Bronchial epithelial cell (primary cell): ENCODE measurements around the gene PAPPA2. TPM values are rescaled to one million over a fixed set of nuclear protein-coding genes. Genes with fewer than 3 reads are reported as not detected.

Experiments
- DNase-seq: peaks from one replicate; pipeline ENCODE4 v3.0.0-alpha.2; 2010; ENCODE audit warnings: low read depth
- FAIRE-seq: peaks from 2 replicates; lab custom pipeline; 2011; peaks lifted over from hg19 to GRCh38; lab: Jason Lieb, UNC
- H3K27me3 ChIP-seq: 2 replicates; pipeline ENCODE4 v1.5.1; 2011; ENCODE audit warnings: low read length; ENCODE audit not compliant: control insufficient read depth, insufficient read depth
- H3K36me3 ChIP-seq: 2 replicates; pipeline ENCODE4 v1.5.1; 2011; ENCODE audit warnings: low read length; ENCODE audit not compliant: control insufficient read depth, insufficient read depth
- H3K4me3 ChIP-seq: 2 replicates; pipeline ENCODE4 v1.5.1; 2011; ENCODE audit warnings: mild to moderate bottlenecking, low read depth, low read length, control low read depth
- CTCF ChIP-seq: IDR thresholded peaks from 2 replicates; pipeline ENCODE4 v1.5.1; 2011; ENCODE audit warnings: mild to moderate bottlenecking, moderate library complexity, low read length, control low read depth, inconsistent platforms; ENCODE audit not compliant: insufficient read depth, severe bottlenecking
- total RNA-seq: library from RNA; depleted of rRNA; stranded (reverse); fragments of >200 nt; gene quantifications from 2 replicates; pipeline ENCODE4 v1.2.1, GENCODE V29; 2014

PAPPA2 gene
- total RNA-seq, 1 donor from 2014 or later = 8.7 TPM

- FAIRE-seq (no peak), DNase-seq (no peak)
- Histone ChIP-seq H3K4me3 (no peak overlapping the region), H3K27me3 (no peaks in the 10 kb centered on the region), H3K36me3 (no peaks in the 10 kb centered on the region)
- TF ChIP-seq CTCF = no peak
Measured at GRCh38 chr1:176702901-176703300, 239.9 kb downstream of the PAPPA2 start.

- Histone ChIP-seq H3K4me3 (no peak overlapping the region), H3K36me3 (no peaks in the 10 kb centered on the region), H3K27me3 (no peaks in the 10 kb centered on the region)
- no peak for TF ChIP-seq CTCF
- DNase-seq (no peak), FAIRE-seq (no peak)
Measured at GRCh38 chr1:176705585-176705984, 242.6 kb downstream of the PAPPA2 start.

GRCh38 chr1:176717066-176717750 lies 254.2 kb downstream of the PAPPA2 start:
- H3K36me3 ChIP-seq = no peaks in the 10 kb centered on the region
- FAIRE-seq = no peak
- no peak for DNase-seq
- TF ChIP-seq CTCF = no peak
- no peak overlapping the region for H3K4me3 ChIP-seq
- no peaks in the 10 kb centered on the region for H3K27me3 ChIP-seq

GRCh38 chr1:176719447-176719846 lies 256.5 kb downstream of the PAPPA2 start:
- no peaks in the 10 kb centered on the region for H3K27me3 ChIP-seq
- no peak overlapping the region for H3K4me3 ChIP-seq
- TF ChIP-seq CTCF = no peak
- no peaks in the 10 kb centered on the region for H3K36me3 ChIP-seq
- DNase-seq = no peak
- no peak for FAIRE-seq

- Histone ChIP-seq H3K4me3 (no peak overlapping the region), H3K27me3 (no peaks in the 10 kb centered on the region), H3K36me3 (no peaks in the 10 kb centered on the region)
- FAIRE-seq (no peak), DNase-seq (no peak)
- TF ChIP-seq CTCF = no peak
Measured at GRCh38 chr1:176720838-176721237, 257.9 kb downstream of the PAPPA2 start.

GRCh38 chr1:176733661-176734060 lies 270.7 kb downstream of the PAPPA2 start:
- Histone ChIP-seq H3K4me3 (no peak overlapping the region), H3K36me3 (no peaks in the 10 kb centered on the region), H3K27me3 (no peaks in the 10 kb centered on the region)
- no peak for TF ChIP-seq CTCF
- FAIRE-seq (no peak), DNase-seq (no peak)
